HG03139 (cell line): ENCODE data around the gene GMDS.

Source experiments
- ATAC-seq: cut with Tn5 transposase; IDR thresholded peaks from one replicate; pipeline ENCODE4 v1.9.1; 2021; ENCODE audit not compliant: unreplicated experiment

Gene GMDS

DNA sequence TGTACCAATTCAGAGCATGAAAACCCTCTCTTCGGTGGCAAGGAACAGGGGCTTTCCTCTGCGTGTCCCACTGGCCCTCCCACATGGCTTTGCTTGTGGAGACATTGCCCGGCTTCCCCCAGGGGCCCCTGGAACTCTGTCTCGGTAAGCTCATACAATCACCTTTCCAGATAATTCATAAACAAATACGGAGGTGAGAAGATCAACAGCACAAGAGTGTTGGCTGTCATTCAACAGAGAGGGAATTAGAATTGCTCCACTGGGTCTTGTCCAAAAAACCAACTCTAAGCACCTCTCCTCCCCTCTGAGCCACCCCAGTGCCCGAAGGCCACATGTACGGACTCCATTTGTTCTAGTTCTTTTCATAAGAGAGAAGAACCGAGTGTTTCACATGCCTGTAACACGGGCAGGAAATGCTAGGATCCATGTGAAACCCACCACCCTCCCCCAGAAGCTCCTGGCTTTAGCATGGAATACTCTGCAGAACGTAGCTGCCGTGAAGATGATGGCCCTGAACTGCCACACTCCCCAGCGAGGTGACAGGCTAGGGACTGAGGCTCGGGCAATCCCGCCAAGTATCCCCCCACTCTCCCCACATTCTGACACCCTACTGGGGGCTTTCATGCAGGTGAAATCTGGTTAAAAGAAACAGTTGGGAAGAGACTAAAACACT is 660.3 kb downstream of the GMDS start:
- ATAC-seq: no peak

DNA sequence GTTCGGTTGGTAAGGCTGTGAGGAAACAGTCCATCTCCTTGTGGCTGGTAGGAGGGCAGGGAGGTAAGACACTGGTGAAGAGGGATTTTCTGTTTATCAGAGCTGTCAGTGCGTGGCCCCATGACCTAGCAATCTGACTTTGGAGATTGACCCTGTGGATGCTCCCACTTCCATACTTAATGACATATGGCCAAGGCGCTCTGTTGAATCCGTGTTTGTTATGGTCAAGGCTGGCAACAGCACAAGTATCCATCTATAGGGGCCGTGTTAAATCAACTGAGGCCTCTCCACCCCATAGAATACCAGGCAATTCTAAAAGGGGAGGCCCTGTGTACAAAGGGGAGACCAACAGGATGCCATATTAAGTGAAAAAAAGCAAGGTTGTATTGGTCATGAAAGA is 661.3 kb downstream of the GMDS start:
- ATAC-seq: no peak

DNA sequence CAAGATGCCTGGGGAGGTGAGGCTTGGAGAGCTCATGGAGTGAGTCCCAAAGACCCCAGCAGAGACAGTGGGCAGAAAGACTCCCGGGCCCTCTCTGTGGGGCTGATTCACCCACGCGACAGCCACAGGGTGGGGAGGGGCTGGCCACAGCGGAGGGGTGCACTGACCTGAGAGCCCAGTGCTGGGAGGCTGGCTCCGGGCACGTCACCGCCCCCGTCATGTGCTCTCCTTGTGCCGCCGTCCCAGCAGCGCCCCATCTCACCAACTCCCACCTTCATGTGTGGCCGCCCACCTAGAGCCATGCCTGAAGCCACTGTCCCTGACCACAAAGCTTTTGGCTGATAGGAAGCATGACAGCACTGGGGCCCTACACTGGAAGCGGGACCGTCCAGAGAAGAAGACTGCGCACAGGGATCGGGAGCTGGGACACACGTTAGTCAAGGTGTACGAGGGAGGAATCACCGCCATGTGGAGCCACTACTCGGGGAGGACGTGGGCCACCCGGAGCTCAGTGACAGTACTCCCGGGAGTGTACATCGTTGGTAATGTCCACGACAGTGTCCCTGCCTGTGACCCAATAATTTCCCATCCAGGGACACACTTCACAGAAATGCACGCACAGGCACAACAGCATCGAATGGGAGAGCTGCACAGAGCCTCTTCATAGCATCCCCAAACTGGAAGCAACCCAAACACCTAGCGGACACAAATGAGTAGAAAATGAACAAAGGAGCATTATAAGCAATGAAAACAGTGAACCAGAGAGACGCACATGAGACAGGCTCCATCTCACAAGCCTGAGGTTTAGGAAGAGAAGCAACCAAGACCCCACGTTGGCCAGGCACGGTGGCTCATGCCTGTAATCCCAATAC is 664.0 kb downstream of the GMDS start:
- ATAC-seq: no peak

DNA sequence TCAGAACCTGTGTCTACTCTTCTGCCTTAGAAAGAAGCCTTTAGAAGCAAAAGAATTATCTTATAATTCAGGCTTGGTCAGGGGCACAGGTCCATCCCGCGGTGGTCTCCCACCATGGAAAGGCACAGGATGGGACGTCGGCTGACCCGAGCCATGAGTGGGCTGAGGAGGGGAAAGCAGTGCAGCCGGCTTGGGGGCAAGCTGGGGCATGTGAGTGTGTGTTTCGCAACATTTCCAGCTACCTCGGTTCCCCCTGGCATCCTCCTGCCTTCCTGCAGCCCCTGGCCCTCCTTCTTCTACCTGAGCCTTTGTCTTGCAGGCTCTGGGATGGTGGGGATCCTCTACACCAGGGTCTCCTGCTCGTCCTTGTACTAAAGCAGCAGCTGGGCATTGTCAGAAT is 664.8 kb downstream of the GMDS start:
- no peak for ATAC-seq

DNA sequence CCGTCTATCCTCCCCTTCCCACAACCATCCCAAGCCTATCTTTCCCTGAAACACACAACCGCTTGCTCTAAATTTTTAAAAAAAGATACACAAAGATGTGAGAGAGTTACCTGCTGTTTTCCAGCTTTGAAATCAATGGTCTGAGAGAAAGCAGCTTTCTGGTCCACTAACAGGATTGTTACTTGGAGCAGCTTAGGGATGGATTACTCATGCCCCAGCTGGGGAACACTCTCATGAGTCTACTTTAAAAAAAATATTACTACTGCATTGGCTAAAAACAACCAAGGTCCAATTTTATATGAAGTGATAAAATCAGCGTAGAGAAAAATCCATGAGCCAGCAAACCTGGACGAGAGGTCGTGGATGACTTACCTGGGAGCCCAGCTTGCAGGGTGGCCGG is 665.3 kb downstream of the GMDS start:
- no peak for ATAC-seq

DNA sequence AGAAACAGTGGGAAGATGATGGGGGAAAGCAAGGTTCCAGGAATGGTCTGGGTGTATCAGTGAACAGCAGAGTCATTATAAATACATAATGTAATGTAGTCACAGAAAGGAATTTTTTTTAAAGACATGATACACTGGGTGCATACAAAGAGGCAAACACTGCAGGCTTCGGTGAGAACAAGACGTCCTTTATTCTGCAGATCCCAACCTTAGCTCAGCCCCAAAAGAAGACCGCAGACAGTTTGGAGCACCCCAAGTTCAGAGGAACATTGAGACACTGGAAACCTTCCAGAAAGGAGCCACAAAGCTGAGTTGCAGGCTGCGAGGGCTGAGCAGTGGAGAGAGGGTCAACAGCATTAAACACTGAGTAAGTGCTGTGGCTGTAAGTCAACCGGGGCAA is 666.3 kb downstream of the GMDS start:
- ATAC-seq: no peak

DNA sequence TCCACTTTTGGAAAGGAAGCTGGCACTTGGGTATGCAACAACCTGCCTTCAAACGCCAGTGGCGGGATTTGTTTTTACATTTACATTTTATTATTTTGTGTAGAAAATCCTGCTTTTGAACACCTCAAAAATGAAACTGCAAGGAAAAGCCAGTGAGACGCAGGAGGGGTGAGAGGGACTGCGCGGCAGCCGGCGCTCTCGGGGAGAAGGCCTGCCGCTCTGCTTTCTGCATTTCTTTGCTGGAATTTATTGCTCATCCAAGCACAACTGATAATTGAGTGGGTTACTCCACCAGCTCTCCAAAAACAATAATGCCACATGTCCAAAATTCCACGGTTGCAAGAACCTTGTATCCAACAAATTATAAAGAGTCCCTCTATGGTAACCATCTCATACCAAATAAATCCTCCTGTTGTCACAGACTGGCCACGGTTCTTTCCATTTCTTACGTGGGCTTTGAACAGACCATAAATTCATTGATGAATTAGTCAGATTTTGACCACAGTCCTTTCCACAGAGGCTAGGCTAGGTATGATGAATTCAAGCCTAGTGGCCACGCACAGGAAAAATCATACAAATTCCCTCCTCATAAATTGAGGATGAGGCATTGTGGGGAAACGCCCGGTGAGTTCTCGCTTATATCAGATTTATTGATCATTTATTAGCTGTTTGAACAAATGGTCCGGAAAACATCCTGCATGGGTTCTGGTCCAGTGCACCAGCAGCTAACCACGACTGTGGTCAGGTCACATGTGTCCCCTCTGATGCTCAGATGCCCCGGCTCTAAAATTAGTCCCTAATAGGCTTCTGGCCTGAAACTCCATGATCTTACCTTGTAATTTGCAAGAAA is 667.3 kb downstream of the GMDS start:
- no peak for ATAC-seq

DNA sequence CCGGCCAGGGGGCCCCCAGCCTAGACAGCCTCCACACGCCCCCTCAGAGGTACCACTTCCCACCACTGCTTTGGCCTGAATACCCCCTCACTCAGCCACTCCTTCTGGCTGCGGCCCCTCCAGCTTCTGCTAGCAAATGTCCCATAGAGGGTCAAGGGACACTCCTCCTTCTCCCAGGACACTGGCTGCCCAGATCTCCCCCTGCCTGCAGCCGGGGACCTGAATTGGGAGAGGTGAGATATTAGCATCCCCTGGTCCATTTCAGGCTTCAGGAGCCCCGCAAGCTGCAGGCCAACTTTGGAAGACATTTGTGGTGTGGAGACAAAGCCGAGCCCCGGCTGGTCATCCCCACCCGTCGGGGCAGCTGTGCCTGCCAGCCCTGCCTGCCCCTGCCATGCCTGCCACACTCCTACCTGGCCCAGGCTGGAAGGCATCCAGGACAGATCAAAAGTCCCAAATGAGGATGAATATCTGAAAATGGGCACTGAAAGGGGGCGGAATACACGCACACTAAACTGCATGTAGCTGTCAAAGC is 668.2 kb downstream of the GMDS start:
- ATAC-seq: no peak

DNA sequence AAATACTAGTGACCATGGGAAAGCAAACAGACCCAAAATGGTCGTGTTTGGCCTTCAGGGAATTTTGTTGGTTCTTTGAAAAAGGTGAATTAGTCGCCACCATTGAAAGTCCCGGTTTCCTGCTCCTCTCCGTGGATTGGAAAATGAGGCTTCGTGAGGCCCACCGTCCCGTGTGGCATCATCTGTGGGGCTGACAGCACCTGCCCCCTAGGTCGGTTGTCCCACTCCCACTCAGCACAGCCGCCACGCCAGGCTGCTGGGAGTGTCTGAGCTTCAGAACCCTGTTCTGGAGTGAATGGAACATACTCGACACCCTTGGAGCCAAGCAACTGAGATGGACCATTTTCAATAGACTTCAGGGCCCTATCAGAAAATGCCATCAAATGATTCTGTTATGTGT is 668.7 kb downstream of the GMDS start:
- ATAC-seq: no peak

DNA sequence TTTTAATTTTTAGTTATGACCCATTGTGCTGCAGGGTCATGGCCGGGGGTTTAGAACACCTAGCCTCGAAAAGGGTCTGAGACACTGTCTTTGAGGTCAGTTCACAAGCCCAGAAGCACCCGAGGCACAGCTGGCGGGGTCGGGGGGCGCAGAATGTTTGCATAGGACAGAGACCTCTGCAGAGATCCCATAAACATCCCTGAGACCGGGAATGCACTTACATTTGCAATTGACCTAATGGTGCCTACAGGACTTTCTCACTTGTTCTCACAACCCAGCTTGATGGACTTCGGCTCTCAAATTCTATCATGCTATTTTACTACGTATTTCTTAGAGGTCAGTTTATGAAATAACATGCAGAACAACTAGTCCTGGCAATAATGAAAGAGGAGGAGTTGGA is 669.2 kb downstream of the GMDS start:
- no peak for ATAC-seq

DNA sequence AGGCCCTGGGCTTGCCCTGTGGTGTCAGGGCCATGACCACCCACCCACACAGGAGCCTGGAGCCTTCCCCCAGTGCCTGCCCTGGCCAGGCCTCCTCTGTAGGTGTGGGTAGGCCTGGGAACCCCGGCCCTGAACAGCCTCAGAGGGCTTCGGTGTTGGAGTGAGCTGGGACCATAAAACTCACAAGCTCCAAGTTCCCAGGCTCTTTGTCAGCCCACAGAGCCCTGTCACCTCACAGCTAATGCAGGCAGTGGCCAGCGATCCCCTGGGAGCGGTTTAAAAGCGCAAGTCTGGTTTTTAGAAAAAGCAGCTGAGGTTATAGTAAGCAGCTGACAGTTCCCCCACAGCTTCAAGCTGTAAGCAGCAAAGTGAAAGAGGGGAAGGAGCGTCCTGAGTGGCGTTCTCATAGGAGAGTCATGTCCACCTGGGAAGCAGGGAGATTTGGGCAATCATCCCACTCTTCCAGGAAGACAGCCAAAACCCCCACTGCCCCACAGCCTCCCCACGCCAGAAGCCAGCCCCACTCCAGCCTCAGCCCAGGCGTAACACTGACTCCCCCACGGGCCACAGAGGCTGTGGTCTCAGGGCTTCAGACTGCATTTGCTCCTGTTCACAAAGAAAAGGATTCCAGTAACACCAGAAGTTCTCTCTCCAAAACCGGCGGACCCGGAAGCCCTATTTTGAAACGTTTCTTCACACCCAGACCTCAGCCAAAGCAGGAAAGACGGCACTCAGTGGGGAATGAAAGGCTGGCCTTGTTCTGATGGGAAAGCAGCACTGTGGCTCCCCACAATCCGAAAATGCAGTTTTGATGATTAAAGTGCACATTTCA is 670.0 kb downstream of the GMDS start:
- no peak for ATAC-seq

DNA sequence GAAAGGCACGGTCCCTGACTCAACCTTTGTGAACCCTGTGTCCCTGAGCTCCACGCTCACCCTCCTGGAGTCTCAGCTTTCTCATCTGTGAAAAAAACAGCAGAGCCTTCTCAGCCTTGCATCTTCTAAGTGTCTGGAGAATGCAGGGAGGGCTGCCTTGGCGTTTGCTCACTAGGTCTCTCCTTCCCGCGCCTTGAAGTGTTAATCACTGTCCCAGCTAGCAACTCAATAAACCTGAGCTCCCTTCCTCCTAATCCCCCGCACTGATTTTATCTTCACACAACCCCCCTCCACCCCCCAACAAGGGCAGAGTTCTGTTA is 670.6 kb downstream of the GMDS start:
- ATAC-seq: no peak

DNA sequence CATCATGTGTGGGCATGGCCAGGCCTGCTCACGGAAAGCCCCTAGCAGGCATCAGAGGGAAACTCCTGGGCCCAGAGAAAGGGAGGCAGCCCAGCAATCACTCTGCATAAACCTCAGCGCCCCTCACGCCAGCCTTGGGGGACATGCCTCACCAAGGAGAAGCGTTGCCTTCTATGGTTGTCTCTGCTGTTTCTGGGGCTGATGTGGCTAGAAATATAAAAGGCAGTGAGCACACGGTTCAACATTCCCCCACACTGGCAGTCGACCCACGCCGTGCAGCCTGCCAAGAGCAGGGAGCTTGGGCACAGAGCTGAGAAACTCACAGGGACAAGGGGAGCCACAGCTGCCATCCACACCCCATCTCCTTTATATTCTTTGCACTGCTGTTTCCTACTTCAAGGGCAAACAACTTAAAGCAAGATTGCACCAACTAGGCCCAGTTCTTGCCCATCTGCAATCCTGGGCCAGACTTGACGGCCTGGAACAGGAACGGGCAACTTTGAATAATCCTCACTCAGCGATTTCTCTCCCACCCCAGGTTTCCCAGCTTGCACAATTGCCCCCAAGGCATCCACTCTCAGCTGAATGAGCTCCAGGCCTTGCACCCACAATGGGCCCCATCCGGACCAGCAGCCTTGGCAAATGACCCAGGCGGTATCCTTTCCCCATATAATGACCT is 671.2 kb downstream of the GMDS start:
- no peak for ATAC-seq
